T-helper 1 cell treated with Interleukin-12 subunit alpha and Interleukin-12 subunit beta and Interleukin-4 antibody, amounts not matched to agents 30 ng/mL and 1 ng/mL, for 36 hours (primary cell): ENCODE measurements around the gene SNX6. TPM values are rescaled to one million over a fixed set of nuclear protein-coding genes. Genes with fewer than 3 reads are reported as not detected.
"Not testable (repeated sequence)": the region's sequence is repeated elsewhere in the genome, so short reads cannot be mapped to it uniquely, and the experiment has no call there.

ENCODE experiments used
- intact Hi-C: fragments of 100-400 bp; cut with micrococcal nuclease; formaldehyde crosslinking; loops from one replicate; pipeline ENCODE4 v1.15.1; 2024
- total RNA-seq: library from RNA; stranded (reverse); gene quantifications from 2 replicates; pipeline ENCODE4 v1.2.3, GENCODE V29; 2022

SNX6 gene
- total RNA-seq, 1 donor from 2014 or later = 86.6 TPM

- intact Hi-C loops = no loop called here
Observed at GRCh38 chr14:34527591-34527990, 102.4 kb downstream of the SNX6 start.

DNA sequence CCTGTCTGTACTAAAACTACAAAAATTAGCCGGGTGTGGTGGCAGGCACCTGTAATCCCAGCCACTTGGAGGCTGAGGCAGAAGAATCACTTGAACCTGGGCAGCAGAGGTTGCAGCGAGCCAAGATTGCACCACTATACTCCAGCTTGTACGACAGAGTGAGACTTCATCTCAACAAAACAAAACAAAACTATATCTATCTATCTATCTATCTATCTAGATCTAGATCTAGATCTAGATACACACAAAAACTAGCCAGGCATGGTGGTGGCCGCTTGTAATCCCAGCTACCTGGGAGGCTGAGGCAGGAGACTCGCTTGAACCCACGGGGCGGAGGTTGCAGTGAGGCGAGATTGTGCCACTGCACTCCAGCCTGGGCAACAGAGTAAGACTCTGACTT is 105.7 kb downstream of the SNX6 start:
- intact Hi-C loops = not testable (repeated sequence)

DNA sequence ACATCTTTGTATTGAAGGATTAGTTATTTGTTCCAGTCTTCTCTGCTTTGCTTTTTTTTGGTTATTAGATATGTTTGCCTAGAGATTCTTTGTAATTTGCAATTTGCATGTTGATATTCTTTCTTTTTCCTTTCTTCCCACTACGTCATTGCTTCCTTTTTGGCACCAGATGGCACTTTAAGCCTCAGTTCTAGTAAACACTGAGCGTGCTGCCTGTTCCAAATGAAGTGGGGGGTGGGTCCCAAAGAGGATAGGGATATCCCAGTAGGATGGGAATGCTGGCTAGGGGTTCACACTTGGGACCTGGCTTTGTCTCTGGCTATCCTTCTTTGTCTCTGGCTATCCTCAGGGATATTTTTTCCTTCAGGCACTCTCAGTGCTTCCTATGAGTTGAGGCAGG is 107.5 kb downstream of the SNX6 start:
- intact Hi-C loops = no loop called here

DNA sequence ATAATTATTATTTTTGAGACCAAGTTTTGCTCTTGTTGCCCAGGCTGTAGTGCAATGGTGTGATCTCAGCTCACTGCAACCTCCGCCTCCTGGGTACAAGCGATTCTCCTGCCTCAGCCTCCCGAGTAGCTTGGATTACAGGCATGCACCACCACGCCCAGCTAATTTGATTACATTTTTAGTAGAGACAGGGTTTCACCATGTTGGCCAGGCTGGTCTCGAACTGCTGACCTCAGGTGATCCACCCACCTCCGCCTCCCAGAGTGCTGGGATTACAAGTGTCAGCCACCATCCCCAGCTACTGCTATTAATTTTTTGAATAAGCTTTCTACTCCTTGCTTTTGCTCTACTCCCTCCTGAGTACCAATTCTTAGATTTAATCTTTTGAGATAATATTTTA is 108.9 kb downstream of the SNX6 start:
- intact Hi-C loops = not testable (repeated sequence)

DNA sequence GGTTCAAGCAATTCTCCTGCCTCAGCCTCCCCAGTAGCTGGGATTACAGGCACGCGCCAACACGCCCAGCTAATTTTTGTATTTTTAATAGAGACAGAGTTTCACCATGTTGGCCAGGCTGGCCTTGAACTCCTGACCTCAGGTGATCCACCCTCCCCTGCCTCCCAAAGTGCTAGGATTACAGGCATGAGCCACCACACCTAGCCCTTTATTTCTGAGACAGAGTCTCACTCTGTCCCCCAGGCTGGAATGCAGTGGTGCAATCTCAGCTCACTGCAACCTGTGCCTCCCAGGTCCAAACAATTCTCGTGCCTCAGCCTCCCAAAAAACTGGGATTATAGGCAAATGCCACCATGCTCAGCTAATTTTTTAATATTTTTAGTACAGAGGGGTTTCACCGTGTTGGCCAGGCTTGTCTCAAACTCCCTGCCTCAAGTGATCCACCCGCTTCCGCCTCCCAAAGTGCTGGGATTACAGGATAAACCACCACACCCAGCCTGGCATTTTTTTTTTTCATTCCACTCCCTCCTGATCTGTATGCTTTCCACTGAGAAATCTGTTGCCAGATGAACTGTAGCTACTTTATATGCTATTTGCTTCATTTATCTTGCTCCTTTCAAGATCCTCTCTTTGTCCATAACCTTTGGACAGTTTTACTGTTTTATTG is 109.5 kb downstream of the SNX6 start:
- intact Hi-C loops = not testable (repeated sequence)

Other genes starting within 250 kb of the SNX6 start
- gene SPTSSA, start 167.9 kb downstream of the SNX6 start, total RNA-seq = 12.0 and 13.8 TPM in 2 replicates
- 34.8 and 35.1 TPM in 2 replicates for gene EAPP, start 90.4 kb downstream of the SNX6 start, total RNA-seq
- gene CFL2, start 84.4 kb upstream of the SNX6 start, total RNA-seq = 6.0 and 7.8 TPM in 2 replicates
- 55.0 and 58.6 TPM in 2 replicates for gene BAZ1A, start 245.2 kb upstream of the SNX6 start, total RNA-seq